Loucy (cell line): ENCODE results near the gene LRP1-AS.

Experiments used
- H2AFZ ChIP-seq: fragments of 200-600 bp; sonication (generic); 2 replicates; pipeline ENCODE4 v1.6.0; 2016; ENCODE audit warnings: antibody characterized with exemption, mild to moderate bottlenecking, low read length, moderate library complexity
- H3F3A ChIP-seq: fragments of 200-600 bp; 2 replicates; pipeline ENCODE4 v1.6.0; 2016; ENCODE audit warnings: antibody characterized with exemption, low read depth, mild to moderate bottlenecking
- H3K27me3 ChIP-seq: fragments of 200-600 bp; sonication (generic); 2 replicates; pipeline ENCODE4 v1.6.1; 2014; ENCODE audit warnings: low read length, mild to moderate bottlenecking; ENCODE audit not compliant: insufficient read depth, poor library complexity, severe bottlenecking
- H3K36me3 ChIP-seq: fragments of 200-600 bp; sonication (generic); 2 replicates; pipeline ENCODE4 v1.6.1; 2016; ENCODE audit warnings: low read length; ENCODE audit not compliant: insufficient read depth
- H3K4me1 ChIP-seq: fragments of 200-600 bp; sonication (generic); 2 replicates; pipeline ENCODE4 v1.5.1; 2014; ENCODE audit warnings: low read length, mild to moderate bottlenecking; ENCODE audit not compliant: insufficient read depth, poor library complexity, severe bottlenecking
- H3K4me2 ChIP-seq: fragments of 200-600 bp; sonication (generic); 2 replicates; pipeline ENCODE4 v1.6.0; 2014; ENCODE audit warnings: antibody characterized with exemption, low read length, low read depth, mild to moderate bottlenecking; ENCODE audit not compliant: poor library complexity, severe bottlenecking
- H3K4me3 ChIP-seq: fragments of 200-600 bp; sonication (generic); 2 replicates; pipeline ENCODE4 v1.5.1; 2014; ENCODE audit warnings: low read length, mild to moderate bottlenecking, mixed read lengths; ENCODE audit not compliant: poor library complexity, severe bottlenecking
- H3K79me2 ChIP-seq: fragments of 200-600 bp; sonication (generic); 2 replicates; pipeline ENCODE4 v1.6.1; 2014; ENCODE audit warnings: low read length; ENCODE audit not compliant: insufficient read depth
- H3K9ac ChIP-seq: fragments of 200-600 bp; sonication (generic); 2 replicates; pipeline ENCODE4 v1.6.0; 2014; ENCODE audit warnings: mild to moderate bottlenecking, low read depth, low read length, moderate library complexity; ENCODE audit not compliant: poor library complexity, severe bottlenecking
- H3K9me2 ChIP-seq: fragments of 200-600 bp; sonication (generic); replicated peaks from 2 replicates; pipeline ENCODE4 v1.6.1; 2016; ENCODE audit warnings: low read depth, low read length, mixed read lengths
- H3K9me3 ChIP-seq: fragments of 200-600 bp; sonication (generic); 2 replicates; pipeline ENCODE4 v1.6.1; 2014; ENCODE audit warnings: mild to moderate bottlenecking, antibody characterized with exemption, low read length, low read depth; ENCODE audit not compliant: insufficient read depth
- H4K20me1 ChIP-seq: fragments of 200-600 bp; sonication (generic); 2 replicates; pipeline ENCODE4 v1.6.0; 2014; ENCODE audit warnings: antibody characterized with exemption, low read length, mild to moderate bottlenecking; ENCODE audit not compliant: insufficient read depth, poor library complexity, severe bottlenecking
- EZH2phosphoT487 ChIP-seq: fragments of 200-600 bp; IDR thresholded peaks from 2 replicates; pipeline ENCODE4 v1.6.1; 2018; ENCODE audit warnings: antibody characterized with exemption, mild to moderate bottlenecking, moderate library complexity, borderline replicate concordance
- TF ChIP-seq, protein P1 (sequence below): fragments of 200-600 bp; sonication (generic); conservative IDR thresholded peaks from 2 replicates; pipeline ENCODE4 v1.5.1; 2014; ENCODE audit warnings: mild to moderate bottlenecking, antibody characterized with exemption, low read length

The LRP1-AS gene

DNA sequence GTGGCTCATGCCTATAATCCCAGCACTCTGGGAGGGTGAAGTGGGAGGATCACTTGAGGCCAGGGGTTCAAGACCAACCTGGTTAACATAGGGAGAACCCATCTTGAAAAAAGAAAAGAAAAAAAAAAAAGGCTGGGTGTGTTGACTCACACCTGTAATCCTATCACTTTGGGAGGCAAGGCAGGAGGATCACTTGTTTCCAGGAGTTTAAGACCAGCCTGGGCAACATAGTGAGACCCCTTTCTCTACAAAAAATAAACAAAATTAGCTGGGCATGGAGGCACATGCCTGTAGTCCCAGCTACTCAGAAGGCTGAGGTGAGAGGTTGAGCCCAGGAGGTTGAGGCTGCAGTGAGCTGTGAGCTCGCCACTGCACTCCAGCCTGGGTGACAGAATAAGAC is 23.0 kb upstream of the LRP1-AS start:
- Histone ChIP-seq H3K4me3 (no peak overlapping the region), H3K79me2 (no peaks in the 10 kb centered on the region), H3K9ac (no peak overlapping the region)

DNA sequence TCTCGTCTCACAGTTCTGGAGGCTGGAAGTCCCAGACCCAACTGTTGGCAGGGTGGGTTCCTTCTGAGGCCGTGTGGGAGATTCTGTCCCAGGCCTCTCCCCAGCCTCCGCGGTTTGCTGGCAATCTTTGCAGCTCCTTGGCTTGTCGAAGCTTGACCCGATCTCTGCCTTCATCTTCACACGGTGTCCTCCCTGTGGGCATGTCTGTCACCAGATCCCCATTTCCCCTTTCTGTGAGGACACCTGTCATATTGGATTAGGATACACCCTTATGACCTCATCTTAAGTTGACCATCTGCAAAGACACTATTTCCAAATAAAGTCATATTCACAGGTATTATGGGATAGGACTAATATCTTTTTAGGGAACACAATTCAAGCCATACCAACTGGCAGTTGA is 22.6 kb upstream of the LRP1-AS start:
- H3K4me2 ChIP-seq, result no peak overlapping the region
- no peaks in the 10 kb centered on the region for H3K36me3 ChIP-seq
- H3K9ac ChIP-seq, result no peak overlapping the region
- no peak overlapping the region for H3K4me3 ChIP-seq
- TF ChIP-seq, protein P1, sequence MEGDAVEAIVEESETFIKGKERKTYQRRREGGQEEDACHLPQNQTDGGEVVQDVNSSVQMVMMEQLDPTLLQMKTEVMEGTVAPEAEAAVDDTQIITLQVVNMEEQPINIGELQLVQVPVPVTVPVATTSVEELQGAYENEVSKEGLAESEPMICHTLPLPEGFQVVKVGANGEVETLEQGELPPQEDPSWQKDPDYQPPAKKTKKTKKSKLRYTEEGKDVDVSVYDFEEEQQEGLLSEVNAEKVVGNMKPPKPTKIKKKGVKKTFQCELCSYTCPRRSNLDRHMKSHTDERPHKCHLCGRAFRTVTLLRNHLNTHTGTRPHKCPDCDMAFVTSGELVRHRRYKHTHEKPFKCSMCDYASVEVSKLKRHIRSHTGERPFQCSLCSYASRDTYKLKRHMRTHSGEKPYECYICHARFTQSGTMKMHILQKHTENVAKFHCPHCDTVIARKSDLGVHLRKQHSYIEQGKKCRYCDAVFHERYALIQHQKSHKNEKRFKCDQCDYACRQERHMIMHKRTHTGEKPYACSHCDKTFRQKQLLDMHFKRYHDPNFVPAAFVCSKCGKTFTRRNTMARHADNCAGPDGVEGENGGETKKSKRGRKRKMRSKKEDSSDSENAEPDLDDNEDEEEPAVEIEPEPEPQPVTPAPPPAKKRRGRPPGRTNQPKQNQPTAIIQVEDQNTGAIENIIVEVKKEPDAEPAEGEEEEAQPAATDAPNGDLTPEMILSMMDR, result no peak
- TF ChIP-seq EZH2phosphoT487, result no peak
- H3K9me3 ChIP-seq, result no peaks in the 10 kb centered on the region
- no peaks in the 10 kb centered on the region for H3K79me2 ChIP-seq
- H2AFZ ChIP-seq, result no peak overlapping the region
- no peaks in the 10 kb centered on the region for H3K9me2 ChIP-seq
- H4K20me1 ChIP-seq, result no peaks in the 10 kb centered on the region
- no peaks in the 10 kb centered on the region for H3F3A ChIP-seq
- no peaks in the 10 kb centered on the region for H3K4me1 ChIP-seq
- H3K27me3 ChIP-seq, result no peaks in the 10 kb centered on the region

More for the DNA sequence above, 23.0 kb upstream of the LRP1-AS start:
- no peaks in the 10 kb centered on the region for H3K36me3 ChIP-seq
- no peaks in the 10 kb centered on the region for H3K9me3 ChIP-seq
- H3F3A ChIP-seq, result no peaks in the 10 kb centered on the region
- no peak overlapping the region for H3K4me2 ChIP-seq
- H3K9me2 ChIP-seq, result no peaks in the 10 kb centered on the region
- H3K27me3 ChIP-seq, result no peaks in the 10 kb centered on the region
- H3K4me1 ChIP-seq, result no peaks in the 10 kb centered on the region
- TF ChIP-seq EZH2phosphoT487, result no peak
- TF ChIP-seq, protein P1, result no peak
- no peaks in the 10 kb centered on the region for H4K20me1 ChIP-seq
- H2AFZ ChIP-seq, result no peak overlapping the region

DNA sequence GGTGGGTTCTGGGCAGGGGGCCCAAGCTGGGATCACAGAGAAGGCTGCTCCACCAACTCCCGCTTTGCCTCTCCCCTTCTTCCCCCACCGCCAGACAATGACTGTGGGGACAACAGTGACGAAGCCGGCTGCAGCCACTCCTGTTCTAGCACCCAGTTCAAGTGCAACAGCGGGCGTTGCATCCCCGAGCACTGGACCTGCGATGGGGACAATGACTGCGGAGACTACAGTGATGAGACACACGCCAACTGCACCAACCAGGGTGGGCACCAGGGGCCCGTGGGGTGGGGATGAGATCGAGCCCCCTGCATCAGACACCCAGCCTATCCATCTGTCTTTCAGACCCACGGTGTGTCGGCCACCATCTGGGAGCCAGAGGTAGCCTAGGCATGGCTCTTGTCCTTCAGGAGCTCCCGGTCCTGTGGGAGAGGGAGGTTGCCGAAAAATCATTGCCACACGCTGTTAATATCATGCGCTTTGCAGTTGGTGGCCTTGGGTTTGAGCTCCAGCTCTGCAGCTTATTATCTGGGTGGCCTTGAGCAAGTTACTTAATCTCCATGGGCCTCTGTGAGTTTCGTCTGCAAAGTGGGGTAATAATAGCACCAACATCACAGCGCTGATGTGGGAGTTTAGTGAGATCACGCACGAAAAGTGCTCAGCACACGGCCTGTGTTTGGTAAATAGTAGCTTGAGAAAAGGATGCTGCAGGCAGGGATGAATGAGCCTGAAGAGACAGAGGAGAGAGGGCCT is 21.8 kb upstream of the LRP1-AS start:
- no peaks in the 10 kb centered on the region for H4K20me1 ChIP-seq
- no peak overlapping the region for H3K4me2 ChIP-seq
- no peak overlapping the region for H3K4me3 ChIP-seq
- no peaks in the 10 kb centered on the region for H3K4me1 ChIP-seq
- no peaks in the 10 kb centered on the region for H3F3A ChIP-seq
- no peaks in the 10 kb centered on the region for H3K9me3 ChIP-seq
- no peaks in the 10 kb centered on the region for H3K36me3 ChIP-seq
- H3K9me2 ChIP-seq, result no peaks in the 10 kb centered on the region
- no peak for TF ChIP-seq EZH2phosphoT487
- TF ChIP-seq, protein P1, result no peak
- no peak overlapping the region for H3K9ac ChIP-seq
- no peaks in the 10 kb centered on the region for H3K27me3 ChIP-seq
- no peak overlapping the region for H2AFZ ChIP-seq
- no peaks in the 10 kb centered on the region for H3K79me2 ChIP-seq
